ENCODE results near the gene UQCR10.

DNA sequence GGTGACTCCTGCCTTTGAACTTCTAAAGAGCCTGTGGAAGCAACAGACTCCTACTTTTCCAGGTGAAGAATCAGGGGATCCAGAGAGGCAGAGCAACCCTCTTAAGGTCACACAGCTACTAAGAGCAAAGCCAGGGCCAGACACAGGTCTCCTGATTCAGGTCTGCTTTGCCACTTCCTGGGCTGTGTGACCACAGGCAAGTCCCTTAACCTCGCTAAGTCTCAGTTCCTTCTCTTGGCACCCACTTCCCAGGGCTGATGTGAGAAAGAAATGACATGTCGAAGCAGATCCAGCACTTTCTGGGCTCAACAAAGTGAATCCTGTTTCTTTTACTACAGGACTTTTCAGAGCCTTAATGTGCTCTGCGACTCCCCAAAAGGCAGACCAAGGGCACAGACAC, 30.2 kb downstream of the UQCR10 start:
- TF ChIP-seq POLR2A (IDR thresholded peaks at IDR 0.05) = no peak
- TF ChIP-seq, protein P1, sequence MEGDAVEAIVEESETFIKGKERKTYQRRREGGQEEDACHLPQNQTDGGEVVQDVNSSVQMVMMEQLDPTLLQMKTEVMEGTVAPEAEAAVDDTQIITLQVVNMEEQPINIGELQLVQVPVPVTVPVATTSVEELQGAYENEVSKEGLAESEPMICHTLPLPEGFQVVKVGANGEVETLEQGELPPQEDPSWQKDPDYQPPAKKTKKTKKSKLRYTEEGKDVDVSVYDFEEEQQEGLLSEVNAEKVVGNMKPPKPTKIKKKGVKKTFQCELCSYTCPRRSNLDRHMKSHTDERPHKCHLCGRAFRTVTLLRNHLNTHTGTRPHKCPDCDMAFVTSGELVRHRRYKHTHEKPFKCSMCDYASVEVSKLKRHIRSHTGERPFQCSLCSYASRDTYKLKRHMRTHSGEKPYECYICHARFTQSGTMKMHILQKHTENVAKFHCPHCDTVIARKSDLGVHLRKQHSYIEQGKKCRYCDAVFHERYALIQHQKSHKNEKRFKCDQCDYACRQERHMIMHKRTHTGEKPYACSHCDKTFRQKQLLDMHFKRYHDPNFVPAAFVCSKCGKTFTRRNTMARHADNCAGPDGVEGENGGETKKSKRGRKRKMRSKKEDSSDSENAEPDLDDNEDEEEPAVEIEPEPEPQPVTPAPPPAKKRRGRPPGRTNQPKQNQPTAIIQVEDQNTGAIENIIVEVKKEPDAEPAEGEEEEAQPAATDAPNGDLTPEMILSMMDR (IDR thresholded peaks at IDR 0.05) = no peak
